GM21528 (cell line): ENCODE data around the gene BMPR1B.

Source experiments
- ATAC-seq: cut with Tn5 transposase; IDR thresholded peaks from one replicate; pipeline ENCODE4 v1.9.1; 2021; ENCODE audit warnings: mild to moderate bottlenecking, moderate library complexity; ENCODE audit not compliant: unreplicated experiment, low FRiP score

BMPR1B gene

GRCh38 chr4:94762326-94762725 is 4.6 kb downstream of the BMPR1B start:
- no peak for ATAC-seq

GRCh38 chr4:94763005-94763404 is 5.2 kb downstream of the BMPR1B start:
- no peak for ATAC-seq

DNA sequence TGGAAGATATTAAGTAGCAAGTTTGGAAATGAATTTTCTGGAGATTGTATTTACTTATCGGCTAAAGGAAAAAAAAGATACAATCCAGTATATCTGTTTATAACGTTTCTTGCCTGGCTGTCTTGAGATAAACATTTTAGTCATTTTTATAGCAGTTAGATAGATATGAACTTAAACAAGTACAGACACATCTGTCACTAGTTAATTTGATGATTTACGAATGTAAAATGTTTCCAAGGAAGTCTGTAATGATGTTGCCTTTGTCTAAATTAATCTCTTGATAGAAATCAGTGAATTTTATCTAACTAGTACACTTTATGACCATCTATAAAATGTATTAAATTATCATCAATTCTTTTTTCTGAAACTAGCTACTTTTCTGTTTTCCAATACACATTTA is 5.7 kb downstream of the BMPR1B start:
- no peak for ATAC-seq

DNA sequence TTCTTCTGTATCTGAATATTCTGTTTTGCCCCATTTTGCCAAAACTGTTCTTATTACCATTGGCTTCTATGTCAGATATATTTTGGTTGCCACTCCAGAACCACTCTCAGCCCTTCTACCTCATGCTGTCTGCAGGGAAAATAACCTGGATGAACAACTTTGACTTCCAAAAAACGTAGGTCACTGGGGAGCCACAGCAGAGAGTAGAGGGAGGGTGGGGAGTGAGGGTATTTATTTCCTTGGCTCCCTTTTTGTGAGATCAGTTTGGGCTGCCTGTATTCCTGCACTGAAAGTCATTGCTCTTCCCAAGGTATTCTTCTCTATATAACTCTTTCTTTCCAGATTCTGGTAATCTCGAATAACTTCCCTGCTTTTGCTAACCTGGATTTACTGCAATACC is 6.3 kb downstream of the BMPR1B start:
- ATAC-seq = no peak

DNA sequence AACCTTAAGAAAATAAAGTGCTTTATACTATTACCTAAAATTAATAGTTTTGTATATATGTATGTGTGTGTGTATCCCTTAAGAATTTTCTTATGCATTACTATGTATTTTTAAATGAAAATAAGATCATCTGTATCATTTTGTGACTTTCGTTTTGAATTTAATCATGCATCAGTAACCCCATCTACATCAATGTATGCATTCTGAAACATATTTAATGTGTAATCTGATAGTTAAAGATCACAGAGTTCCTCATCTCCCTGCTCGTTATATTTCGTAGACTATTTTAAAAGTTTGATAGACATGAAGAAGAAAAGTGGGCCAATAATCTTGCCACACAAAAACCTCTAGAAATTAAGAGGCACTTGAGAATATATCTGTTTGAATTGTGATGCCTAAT is 7.4 kb downstream of the BMPR1B start:
- ATAC-seq = no peak

DNA sequence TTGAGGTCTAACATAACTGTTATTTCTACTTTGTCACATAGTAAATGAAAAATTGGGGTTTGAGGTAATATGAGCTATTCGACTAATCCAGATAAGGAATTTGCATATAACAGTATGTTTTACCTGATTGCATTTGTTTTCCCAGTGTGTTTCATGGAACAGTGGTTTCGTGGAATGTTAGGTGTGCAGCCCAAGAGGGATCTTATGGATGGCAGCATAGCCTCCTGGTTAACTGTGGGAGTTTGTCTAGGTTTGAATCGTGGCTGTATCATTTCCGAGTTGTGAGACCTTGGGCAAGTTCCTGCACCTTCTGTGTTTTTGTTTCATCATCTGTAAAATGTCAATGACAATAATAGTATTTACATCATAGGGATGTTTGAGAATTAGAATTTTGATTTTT is 7.9 kb downstream of the BMPR1B start:
- ATAC-seq = no peak

GRCh38 chr4:94766856-94767255 is 9.1 kb downstream of the BMPR1B start:
- no peak for ATAC-seq

DNA sequence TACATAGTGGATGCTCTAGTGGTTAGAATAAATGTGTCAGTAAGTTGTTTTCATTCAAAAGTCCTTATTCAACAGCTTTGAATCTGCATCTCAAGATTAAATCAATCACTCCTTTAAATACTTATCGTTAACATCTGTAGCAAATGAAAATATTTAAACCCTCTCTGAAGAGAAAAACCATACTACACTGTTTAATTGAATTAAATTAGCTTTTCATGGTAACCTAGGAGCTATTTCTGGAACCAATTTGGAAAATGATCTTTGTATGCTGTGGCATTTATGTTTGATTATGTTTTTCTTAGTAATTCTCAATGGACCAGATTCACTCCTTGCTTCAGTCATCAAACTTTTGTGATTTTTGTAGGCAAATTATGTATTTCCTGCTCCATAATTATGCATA is 9.7 kb downstream of the BMPR1B start:
- ATAC-seq = no peak

DNA sequence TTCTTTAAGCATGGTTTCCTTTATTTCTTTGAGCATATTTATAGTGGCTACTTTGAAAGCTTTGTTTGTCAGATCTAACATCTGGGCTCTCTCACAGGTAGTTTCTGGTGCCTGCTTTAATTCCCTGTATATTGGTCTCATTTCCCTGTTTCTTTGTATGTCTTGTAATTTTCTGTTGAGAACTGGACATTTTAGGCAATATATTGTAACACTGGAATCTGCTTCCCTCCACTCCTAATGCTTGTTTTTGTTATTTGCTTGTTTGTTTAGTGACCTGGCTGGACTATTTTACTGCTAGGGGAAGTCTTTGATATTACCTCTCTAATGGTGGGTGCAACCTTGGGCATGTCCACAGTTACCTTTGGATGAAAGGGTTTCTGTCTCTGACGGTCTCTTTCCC is 25.0 kb downstream of the BMPR1B start:
- ATAC-seq = no peak

GRCh38 chr4:94791701-94792100 is 33.9 kb downstream of the BMPR1B start:
- ATAC-seq = no peak

DNA sequence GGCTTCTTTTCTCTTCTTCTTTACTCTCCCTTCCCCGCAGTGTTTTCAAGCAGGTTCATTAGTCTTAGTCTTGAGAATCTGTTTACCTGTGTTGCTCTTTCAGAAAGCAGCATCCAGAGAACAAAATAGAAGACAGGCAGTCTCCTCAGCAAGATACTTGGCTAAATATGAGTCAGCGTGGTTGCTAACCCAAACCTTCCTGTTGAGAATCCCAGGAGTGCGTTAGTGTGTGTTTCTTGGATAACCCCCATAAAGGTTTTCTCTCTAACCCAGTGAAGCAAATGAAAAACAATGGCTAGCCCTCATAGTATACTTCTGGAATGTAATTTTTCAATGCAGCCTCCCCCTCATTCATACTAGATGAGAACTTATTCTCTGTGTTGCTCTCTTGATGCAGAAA is 41.1 kb downstream of the BMPR1B start:
- ATAC-seq = no peak

- no peak for ATAC-seq
Observed at GRCh38 chr4:94801016-94801415, 43.3 kb downstream of the BMPR1B start.

DNA sequence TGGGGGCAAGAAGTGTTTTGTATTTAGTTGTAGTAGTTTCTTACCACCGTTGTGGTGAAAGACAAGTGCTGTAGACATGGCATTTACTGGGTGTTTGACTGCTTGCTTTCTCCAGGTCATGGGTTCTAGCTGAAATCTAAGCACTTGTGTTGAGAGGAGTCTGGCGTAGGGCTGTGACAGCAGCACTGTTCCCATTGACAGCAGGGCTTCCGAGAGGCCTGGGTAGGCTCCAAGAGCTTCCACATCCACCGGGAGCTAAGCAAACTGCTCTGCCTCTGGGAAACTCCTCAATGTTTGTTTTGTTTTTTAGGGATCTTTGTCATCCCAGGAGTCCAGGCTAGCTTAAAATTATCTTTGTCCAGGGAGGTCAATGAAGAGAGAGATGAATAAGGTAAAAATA is 44.3 kb downstream of the BMPR1B start:
- no peak for ATAC-seq

DNA sequence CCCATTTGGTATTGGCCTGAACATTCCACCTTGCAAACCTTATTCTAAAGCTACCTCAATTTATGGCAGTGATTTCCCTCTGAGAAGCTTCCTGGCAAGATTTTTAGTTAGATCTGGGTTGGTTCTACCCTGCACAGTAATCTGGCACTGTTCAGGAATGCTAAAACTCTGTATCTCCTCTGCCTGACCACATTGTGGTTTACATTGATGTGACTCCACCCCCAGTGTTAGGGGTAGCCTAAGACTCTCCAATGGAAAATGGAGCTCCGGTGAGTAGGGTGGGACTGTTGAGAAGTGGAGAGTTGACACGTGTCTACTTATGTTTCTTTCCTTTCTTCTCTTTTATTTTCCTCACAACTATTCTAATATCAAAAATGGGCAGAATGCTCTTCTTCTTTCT is 45.4 kb downstream of the BMPR1B start:
- ATAC-seq = no peak

DNA sequence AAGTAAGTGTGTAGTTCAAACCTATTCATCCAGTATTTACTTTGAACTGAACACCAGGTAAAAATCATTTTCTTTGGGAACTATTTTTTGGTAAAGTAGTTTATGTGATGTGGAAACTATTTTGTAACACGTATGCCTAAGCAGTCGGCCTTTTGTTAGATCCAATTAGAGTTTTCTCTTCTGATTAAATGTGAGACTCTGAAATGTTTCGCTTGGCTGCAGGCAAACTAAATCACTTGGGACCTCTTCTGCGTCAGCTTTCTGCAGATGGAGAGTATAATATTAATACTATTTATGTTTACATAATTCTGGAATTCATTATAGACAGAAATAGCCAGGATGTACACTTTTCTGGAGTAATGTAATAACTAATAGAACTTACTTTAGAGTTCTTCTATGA is 46.9 kb downstream of the BMPR1B start:
- no peak for ATAC-seq

DNA sequence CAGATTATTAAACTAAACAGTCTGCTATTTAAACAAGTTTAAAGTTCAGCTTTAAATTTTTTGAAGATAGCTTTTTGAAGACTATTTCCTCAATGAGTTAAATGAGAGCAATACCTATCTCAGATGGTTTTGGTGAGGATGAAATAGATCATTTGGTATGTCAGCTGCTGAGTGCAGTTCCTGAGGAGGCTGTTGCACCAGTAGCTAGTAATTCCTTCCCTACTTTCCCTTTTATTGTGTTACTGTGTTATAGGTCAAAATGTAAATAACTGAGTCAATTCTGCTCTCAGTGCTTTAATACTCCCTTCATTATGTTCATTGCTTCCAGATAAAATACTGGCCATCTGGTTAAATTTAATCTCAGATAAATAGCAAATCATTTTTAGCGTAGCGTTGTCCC is 48.6 kb downstream of the BMPR1B start:
- no peak for ATAC-seq

DNA sequence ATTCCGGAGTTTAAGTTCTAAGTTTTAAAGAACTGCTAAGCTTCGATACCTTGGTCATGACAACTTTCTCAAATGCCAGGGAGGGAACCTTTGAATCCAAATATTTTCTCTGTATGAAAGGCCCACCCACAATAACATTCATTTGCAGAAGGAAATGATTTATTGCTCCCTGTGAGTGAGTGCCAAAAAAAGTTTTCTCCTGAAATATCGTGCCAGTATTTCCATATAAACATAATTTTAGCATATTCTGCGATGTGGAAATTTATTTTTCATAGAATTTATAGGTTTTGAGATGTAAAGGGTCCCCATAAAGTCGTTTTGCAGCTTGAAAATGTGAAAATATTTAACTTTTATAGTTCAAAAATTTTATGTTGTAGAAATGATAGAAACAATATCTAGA is 53.9 kb downstream of the BMPR1B start:
- ATAC-seq = no peak

- no peak for ATAC-seq
Observed at GRCh38 chr4:94813221-94813620, 55.5 kb downstream of the BMPR1B start.

DNA sequence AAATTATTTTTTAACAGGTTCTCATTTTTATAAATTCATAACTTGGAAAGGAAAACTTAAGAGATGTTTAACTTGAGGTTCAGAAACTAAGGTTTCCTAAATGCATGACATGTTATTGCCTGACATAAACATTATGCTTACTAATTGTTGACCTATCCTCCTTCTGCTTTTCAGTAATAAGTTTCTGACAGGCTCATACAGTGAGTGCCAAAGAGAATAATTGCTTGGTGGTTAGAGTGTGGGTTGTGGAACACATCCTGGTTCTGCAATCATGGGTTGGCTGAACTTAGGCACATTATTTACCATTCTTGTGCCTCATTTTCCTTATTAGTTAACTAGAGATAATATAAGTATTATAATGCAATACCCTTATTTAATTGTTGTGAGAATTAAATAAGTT is 56.5 kb downstream of the BMPR1B start:
- ATAC-seq = no peak

DNA sequence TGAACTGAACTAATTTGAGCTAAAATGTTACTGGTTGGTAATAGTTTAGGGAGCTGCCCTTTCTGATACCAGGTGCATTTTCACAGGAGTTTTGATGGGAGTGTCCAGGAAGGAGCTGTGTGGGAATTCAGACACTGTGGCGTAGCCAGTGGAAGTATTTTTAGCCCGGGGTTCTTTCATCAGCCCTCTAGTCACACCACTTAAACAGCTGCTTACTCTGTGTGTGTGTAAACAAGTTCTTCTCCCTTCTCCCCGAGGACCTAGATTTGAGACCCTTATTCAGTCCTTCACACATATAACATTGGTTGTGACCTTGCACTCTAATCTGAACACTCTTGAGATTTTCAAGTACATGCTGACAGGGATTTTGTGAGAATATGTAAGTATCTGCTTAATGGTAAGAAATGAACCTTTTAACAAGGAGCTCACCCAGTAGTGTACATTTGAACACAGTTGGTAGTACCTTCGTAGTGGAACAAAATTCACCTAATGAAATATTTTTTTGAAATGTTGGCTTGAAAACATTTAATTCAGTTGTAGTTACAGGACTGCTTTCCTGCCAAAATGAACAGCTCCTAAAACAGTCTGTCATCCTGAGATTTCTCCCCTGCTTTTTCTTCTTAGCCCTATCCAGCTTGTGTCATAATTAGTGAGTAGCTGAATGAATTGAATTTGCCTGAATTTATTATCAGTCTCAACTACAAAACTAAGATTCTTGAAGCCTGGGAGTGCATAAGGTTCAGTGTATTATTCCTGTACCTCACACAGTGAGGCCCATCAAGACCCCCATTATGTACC is 61.8 kb downstream of the BMPR1B start:
- no peak for ATAC-seq

- no peak for ATAC-seq
Observed at GRCh38 chr4:94826206-94826605, 68.5 kb downstream of the BMPR1B start.

- no peak for ATAC-seq
Observed at GRCh38 chr4:94827481-94828110, 69.8 kb downstream of the BMPR1B start.
